ENCODE data around the gene KRT78.

KRT78 gene

GRCh38 chr12:52824741-52825410, 23.9 kb downstream of the KRT78 start:
- no peaks in the 10 kb centered on the region for H3K9me2 ChIP-seq (replicated peaks; ENCODE audit: low read depth, low read length)
- no peak overlapping the region for H3K9ac ChIP-seq (ENCODE audit: low read depth, low read length, poor library complexity, severe bottlenecking)
- H3F3A ChIP-seq (ENCODE audit: low read depth) = no peaks in the 10 kb centered on the region
- no peaks in the 10 kb centered on the region for H3K36me3 ChIP-seq (ENCODE audit: insufficient read depth, low read length)
- H2AFZ ChIP-seq (ENCODE audit: low read length) = no peak overlapping the region
- TF ChIP-seq EZH2phosphoT487 (IDR thresholded peaks at IDR 0.05; ENCODE audit: borderline replicate concordance) (no peak), CTCF (conservative IDR thresholded peaks at IDR 0.05; ENCODE audit: low read length) (no peak)
- H3K27me3 ChIP-seq (ENCODE audit: insufficient read depth, low read length, poor library complexity, severe bottlenecking) = no peaks in the 10 kb centered on the region
- H3K4me2 ChIP-seq (ENCODE audit: low read depth, low read length, poor library complexity, severe bottlenecking) = no peak overlapping the region
- no peak overlapping the region for H3K4me3 ChIP-seq (ENCODE audit: low read length, poor library complexity, severe bottlenecking)
- H4K20me1 ChIP-seq (ENCODE audit: insufficient read depth, low read length, poor library complexity, severe bottlenecking) = no peaks in the 10 kb centered on the region
- peaks cover 5% of the 10 kb centered on the region for H3K4me1 ChIP-seq (ENCODE audit: insufficient read depth, low read length, poor library complexity, severe bottlenecking)
- no peaks in the 10 kb centered on the region for H3K79me2 ChIP-seq (ENCODE audit: insufficient read depth, low read length)
- H3K9me3 ChIP-seq (ENCODE audit: insufficient read depth, low read depth, low read length) = no peaks in the 10 kb centered on the region

GRCh38 chr12:52823761-52824450, 24.9 kb downstream of the KRT78 start:
- H3K4me1 ChIP-seq (ENCODE audit: insufficient read depth, low read length, poor library complexity, severe bottlenecking) = peaks cover 5% of the 10 kb centered on the region
- H3K9me2 ChIP-seq (replicated peaks; ENCODE audit: low read depth, low read length) = no peaks in the 10 kb centered on the region
- no peaks in the 10 kb centered on the region for H3K36me3 ChIP-seq (ENCODE audit: insufficient read depth, low read length)
- H3K9ac ChIP-seq (ENCODE audit: low read depth, low read length, poor library complexity, severe bottlenecking) = no peak overlapping the region
- H3F3A ChIP-seq (ENCODE audit: low read depth) = no peaks in the 10 kb centered on the region
- no peaks in the 10 kb centered on the region for H4K20me1 ChIP-seq (ENCODE audit: insufficient read depth, low read length, poor library complexity, severe bottlenecking)
- H3K4me2 ChIP-seq (ENCODE audit: low read depth, low read length, poor library complexity, severe bottlenecking) = no peak overlapping the region
- no peaks in the 10 kb centered on the region for H3K9me3 ChIP-seq (ENCODE audit: insufficient read depth, low read depth, low read length)
- H3K4me3 ChIP-seq (ENCODE audit: low read length, poor library complexity, severe bottlenecking) = no peak overlapping the region
- H3K79me2 ChIP-seq (ENCODE audit: insufficient read depth, low read length) = no peaks in the 10 kb centered on the region
- no peak for TF ChIP-seq EZH2phosphoT487 (IDR thresholded peaks at IDR 0.05; ENCODE audit: borderline replicate concordance)
- no peak for TF ChIP-seq CTCF (conservative IDR thresholded peaks at IDR 0.05; ENCODE audit: low read length)
- no peaks in the 10 kb centered on the region for H3K27me3 ChIP-seq (ENCODE audit: insufficient read depth, low read length, poor library complexity, severe bottlenecking)
- no peak overlapping the region for H2AFZ ChIP-seq (ENCODE audit: low read length)

GRCh38 chr12:52822771-52823510, 25.9 kb downstream of the KRT78 start:
- no peak overlapping the region for H3K9ac ChIP-seq (ENCODE audit: low read depth, low read length, poor library complexity, severe bottlenecking)
- H4K20me1 ChIP-seq (ENCODE audit: insufficient read depth, low read length, poor library complexity, severe bottlenecking) = no peaks in the 10 kb centered on the region
- no peak overlapping the region for H3K4me3 ChIP-seq (ENCODE audit: low read length, poor library complexity, severe bottlenecking)
- no peaks in the 10 kb centered on the region for H3K27me3 ChIP-seq (ENCODE audit: insufficient read depth, low read length, poor library complexity, severe bottlenecking)
- TF ChIP-seq CTCF (conservative IDR thresholded peaks at IDR 0.05; ENCODE audit: low read length) = no peak
- no peak for TF ChIP-seq EZH2phosphoT487 (IDR thresholded peaks at IDR 0.05; ENCODE audit: borderline replicate concordance)
- H3F3A ChIP-seq (ENCODE audit: low read depth) = no peaks in the 10 kb centered on the region
- H3K36me3 ChIP-seq (ENCODE audit: insufficient read depth, low read length) = no peaks in the 10 kb centered on the region
- no peaks in the 10 kb centered on the region for H3K9me2 ChIP-seq (replicated peaks; ENCODE audit: low read depth, low read length)
- no peak overlapping the region for H3K4me2 ChIP-seq (ENCODE audit: low read depth, low read length, poor library complexity, severe bottlenecking)
- H2AFZ ChIP-seq (ENCODE audit: low read length) = no peak overlapping the region
- H3K79me2 ChIP-seq (ENCODE audit: insufficient read depth, low read length) = no peaks in the 10 kb centered on the region
- H3K4me1 ChIP-seq (ENCODE audit: insufficient read depth, low read length, poor library complexity, severe bottlenecking) = no peaks in the 10 kb centered on the region
- H3K9me3 ChIP-seq (ENCODE audit: insufficient read depth, low read depth, low read length) = no peaks in the 10 kb centered on the region
